ENCODE data around the gene CBLL2.
"Not testable (repeated sequence)": the region's sequence is repeated elsewhere in the genome, so short reads cannot be mapped to it uniquely, and the experiment has no call there.

The CBLL2 gene, protein sequence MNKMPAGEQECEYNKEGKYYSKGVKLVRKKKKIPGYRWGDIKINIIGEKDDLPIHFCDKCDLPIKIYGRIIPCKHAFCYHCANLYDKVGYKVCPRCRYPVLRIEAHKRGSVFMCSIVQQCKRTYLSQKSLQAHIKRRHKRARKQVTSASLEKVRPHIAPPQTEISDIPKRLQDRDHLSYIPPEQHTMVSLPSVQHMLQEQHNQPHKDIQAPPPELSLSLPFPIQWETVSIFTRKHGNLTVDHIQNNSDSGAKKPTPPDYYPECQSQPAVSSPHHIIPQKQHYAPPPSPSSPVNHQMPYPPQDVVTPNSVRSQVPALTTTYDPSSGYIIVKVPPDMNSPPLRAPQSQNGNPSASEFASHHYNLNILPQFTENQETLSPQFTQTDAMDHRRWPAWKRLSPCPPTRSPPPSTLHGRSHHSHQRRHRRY

DNA sequence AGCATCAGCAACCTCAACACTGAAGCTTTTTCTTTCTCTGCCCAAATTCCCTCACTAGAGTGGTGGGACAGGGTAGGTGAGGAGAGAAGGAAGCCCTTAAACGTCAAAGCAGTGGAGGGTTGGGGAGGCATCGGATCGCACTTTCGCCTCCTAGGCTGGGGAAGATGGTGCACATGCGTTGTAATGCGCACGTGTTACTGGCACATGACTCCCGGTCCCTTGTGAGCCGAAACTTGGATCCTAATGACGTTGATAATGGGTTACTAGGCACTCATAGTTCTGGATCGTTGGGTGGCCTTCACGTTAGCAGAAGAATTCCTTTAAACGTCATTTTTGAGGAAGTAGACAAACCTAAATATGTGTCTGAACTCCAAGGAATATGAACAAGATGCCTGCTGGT, at the start of gene CBLL2:
Gene CBLL2 (plus strand): TSS at position 301 of the 400 bp plus-strand sequence. CDS start 79 bp downstream, at position 380.
- Mint-ChIP-seq H3K27me3 (peaks cover 3% of the 10 kb centered on the region), H3K4me1 (ENCODE audit: low read depth) (no peaks in the 10 kb centered on the region), H3K36me3 (ENCODE audit: low read depth) (no peaks in the 10 kb centered on the region), H3K9me3 (no peaks in the 10 kb centered on the region), H3K27ac (no peak within 1 kb of the TSS), H3K4me3 (no peak within 1 kb of the TSS)

DNA sequence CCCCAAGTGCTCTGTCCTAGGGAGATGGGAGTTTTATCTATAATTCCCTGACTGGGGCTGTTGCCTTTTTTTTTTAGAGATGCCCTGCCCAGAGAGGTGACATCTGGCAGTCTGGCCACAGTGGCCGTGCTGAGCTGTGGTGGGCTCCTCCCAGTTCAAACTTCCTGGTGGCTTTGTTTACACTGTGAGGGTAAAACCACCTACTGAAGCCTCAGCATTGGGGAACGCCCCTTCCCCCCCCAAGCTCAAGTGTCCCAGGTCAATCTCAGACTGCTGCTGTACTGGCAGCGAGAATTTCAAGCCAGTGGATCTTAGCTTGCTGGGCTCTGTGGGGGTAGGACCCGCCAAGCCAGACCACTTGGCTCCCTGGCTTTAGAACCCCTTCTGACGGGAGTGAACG, 38.3 kb upstream of the CBLL2 start:
- no peak overlapping the region for H3K27ac Mint-ChIP-seq
- peaks cover 20% of the 10 kb centered on the region for H3K36me3 Mint-ChIP-seq (ENCODE audit: low read depth)
- H3K9me3 Mint-ChIP-seq: no peaks in the 10 kb centered on the region
- no peaks in the 10 kb centered on the region for H3K4me1 Mint-ChIP-seq (ENCODE audit: low read depth)
- no peaks in the 10 kb centered on the region for H3K27me3 Mint-ChIP-seq
- no peak overlapping the region for H3K4me3 Mint-ChIP-seq

DNA sequence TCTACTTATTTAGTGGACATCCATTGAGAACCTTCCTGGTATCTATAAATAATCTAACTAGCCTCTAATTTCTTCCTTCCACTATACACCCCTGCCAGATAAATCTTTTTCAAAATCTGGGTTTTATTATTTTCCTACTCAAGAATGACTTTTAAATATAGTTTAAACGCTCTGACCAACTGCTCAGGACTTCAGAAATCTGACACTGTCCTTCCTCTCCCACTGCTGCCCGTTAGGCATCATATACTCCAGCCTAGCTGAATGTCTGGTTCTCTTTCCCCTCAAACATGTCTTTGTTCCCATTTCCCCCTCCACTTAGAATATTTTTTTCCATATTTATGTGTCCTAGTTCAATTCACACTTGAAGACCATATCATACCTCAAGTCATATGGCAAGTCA, 35.2 kb upstream of the CBLL2 start:
- Mint-ChIP-seq H3K4me3 (no peak overlapping the region), H3K9me3 (no peaks in the 10 kb centered on the region), H3K36me3 (ENCODE audit: low read depth) (peaks cover 23% of the 10 kb centered on the region), H3K27ac (no peak overlapping the region), H3K27me3 (no peaks in the 10 kb centered on the region), H3K4me1 (ENCODE audit: low read depth) (no peaks in the 10 kb centered on the region)

DNA sequence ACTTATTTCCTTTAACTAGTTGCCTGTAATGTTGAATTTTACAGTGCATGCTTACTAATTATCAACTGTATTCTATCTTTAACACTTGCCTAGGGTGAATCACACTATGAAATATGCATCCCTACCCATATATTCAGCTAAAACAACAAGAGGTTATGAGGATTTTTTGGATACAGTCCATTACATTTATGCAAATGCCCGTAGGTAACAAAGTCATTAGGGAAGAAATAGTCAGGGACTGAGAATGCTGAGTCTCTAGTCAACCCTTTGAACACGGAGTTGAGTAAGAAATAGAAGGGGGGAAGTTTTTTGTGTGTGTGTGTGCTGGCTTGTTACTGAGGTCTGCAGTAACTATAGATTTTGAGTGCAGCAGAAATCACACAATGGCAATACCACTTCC, 26.1 kb upstream of the CBLL2 start:
- Mint-ChIP-seq H3K27ac (no peak overlapping the region), H3K27me3 (no peaks in the 10 kb centered on the region), H3K36me3 (ENCODE audit: low read depth) (no peaks in the 10 kb centered on the region), H3K4me3 (no peak overlapping the region), H3K4me1 (ENCODE audit: low read depth) (no peaks in the 10 kb centered on the region), H3K9me3 (no peaks in the 10 kb centered on the region)

DNA sequence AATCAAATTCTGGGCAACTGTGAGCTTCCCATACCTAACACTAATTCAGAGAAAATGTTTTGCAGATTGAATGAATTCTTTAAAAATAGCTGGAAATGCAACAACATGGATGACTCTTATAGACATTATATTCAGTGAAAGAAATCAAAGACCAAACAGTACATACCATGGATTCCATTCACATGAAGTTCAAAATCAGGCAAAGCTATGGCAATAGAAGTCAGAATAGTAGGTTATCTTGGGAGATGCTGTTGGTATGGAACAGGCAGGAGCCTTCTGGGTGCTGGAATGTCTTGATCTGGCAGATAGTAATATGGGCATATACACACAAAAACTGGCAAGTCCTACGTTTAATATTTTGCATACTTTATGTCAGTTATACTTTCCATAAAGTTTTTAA, 25.5 kb upstream of the CBLL2 start:
- H3K36me3 Mint-ChIP-seq (ENCODE audit: low read depth): no peaks in the 10 kb centered on the region
- no peak overlapping the region for H3K4me3 Mint-ChIP-seq
- no peaks in the 10 kb centered on the region for H3K9me3 Mint-ChIP-seq
- H3K27ac Mint-ChIP-seq: no peak overlapping the region
- H3K27me3 Mint-ChIP-seq: no peaks in the 10 kb centered on the region
- H3K4me1 Mint-ChIP-seq (ENCODE audit: low read depth): no peaks in the 10 kb centered on the region

DNA sequence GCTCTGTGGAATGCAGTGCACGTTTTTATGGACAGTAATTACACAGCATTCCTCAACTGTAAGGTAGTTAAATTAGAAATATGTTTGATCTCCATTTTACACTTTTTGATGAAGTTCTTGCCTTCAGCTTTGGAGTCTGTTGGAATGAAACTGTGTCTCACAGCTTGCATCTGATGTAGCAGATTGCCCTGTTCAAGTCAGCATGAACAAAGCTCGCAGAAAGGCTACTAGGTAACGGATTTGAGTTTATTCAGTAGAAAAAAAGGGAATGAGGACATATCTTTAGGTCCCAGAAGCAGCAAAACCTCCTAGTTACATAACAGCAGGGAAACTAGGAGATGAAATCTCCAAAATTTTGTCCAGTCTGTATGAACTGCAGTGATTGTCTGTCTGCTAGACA, 24.3 kb upstream of the CBLL2 start:
- Mint-ChIP-seq H3K27ac (no peak overlapping the region), H3K4me3 (no peak overlapping the region), H3K9me3 (no peaks in the 10 kb centered on the region), H3K4me1 (ENCODE audit: low read depth) (no peaks in the 10 kb centered on the region), H3K36me3 (ENCODE audit: low read depth) (no peaks in the 10 kb centered on the region), H3K27me3 (no peaks in the 10 kb centered on the region)

DNA sequence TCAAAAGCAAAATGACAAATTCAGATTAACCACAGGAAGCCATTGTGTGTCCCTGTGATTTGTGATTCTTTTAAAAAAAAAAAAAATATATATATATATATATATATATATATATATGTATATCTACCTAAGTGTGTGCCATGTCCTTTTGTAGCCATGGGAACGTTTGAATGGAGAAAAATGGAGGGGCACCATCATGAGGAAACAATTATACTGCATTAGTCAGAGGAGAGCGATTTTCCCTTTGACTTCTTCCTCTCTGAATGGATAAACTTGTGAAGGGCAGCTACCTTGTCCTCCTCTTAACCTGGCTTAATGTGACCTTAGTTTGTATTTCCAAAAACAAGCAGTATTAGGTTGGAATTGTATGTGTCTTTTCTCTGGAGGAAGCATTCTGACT, 23.3 kb upstream of the CBLL2 start:
- Mint-ChIP-seq H3K36me3 (ENCODE audit: low read depth) (no peaks in the 10 kb centered on the region), H3K9me3 (no peaks in the 10 kb centered on the region), H3K4me3 (no peak overlapping the region), H3K4me1 (ENCODE audit: low read depth) (no peaks in the 10 kb centered on the region), H3K27me3 (no peaks in the 10 kb centered on the region), H3K27ac (no peak overlapping the region)

DNA sequence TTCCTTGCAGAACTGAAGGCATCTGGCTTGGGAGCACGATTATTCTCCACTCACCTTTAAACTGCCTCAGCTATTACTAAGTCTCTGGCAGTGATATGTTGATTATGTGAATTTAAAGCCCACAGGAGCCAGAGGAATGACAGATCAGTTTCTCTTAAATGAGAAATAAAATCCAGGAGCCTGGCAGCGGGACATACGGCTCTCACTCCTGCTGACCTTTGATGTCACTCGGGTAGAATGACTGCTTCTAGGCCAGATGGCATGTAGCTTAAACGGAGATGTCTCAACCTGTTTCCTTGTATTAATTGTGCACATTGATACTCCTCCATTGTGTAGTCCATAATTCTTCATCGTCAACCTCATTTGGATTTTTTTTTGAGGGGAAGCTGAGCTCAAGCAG, 4.0 kb upstream of the CBLL2 start:
- Mint-ChIP-seq H3K4me1 (ENCODE audit: low read depth) (no peaks in the 10 kb centered on the region), H3K9me3 (no peaks in the 10 kb centered on the region), H3K4me3 (no peak overlapping the region), H3K36me3 (ENCODE audit: low read depth) (no peaks in the 10 kb centered on the region), H3K27me3 (no peaks in the 10 kb centered on the region), H3K27ac (no peak overlapping the region)

DNA sequence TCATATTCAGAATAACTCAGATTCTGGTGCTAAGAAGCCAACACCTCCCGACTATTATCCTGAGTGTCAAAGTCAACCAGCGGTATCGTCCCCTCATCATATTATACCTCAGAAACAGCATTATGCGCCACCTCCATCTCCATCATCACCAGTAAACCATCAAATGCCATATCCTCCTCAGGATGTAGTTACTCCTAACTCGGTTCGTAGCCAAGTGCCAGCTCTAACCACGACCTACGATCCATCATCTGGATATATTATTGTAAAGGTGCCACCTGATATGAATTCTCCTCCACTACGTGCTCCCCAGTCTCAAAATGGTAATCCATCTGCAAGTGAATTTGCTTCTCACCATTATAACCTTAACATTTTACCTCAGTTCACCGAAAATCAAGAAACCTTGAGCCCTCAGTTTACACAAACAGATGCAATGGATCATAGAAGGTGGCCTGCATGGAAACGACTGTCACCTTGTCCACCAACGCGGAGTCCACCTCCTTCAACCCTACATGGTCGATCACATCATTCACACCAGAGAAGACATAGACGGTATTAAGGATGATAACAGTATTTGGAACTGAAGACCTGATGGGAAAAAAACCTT, 1.1 kb downstream of the CBLL2 start:
- H3K4me3 Mint-ChIP-seq: no peak overlapping the region
- H3K27ac Mint-ChIP-seq: no peak overlapping the region
- H3K4me1 Mint-ChIP-seq (ENCODE audit: low read depth): no peaks in the 10 kb centered on the region
- H3K36me3 Mint-ChIP-seq (ENCODE audit: low read depth): no peaks in the 10 kb centered on the region
- peaks cover 3% of the 10 kb centered on the region for H3K27me3 Mint-ChIP-seq
- H3K9me3 Mint-ChIP-seq: no peaks in the 10 kb centered on the region

DNA sequence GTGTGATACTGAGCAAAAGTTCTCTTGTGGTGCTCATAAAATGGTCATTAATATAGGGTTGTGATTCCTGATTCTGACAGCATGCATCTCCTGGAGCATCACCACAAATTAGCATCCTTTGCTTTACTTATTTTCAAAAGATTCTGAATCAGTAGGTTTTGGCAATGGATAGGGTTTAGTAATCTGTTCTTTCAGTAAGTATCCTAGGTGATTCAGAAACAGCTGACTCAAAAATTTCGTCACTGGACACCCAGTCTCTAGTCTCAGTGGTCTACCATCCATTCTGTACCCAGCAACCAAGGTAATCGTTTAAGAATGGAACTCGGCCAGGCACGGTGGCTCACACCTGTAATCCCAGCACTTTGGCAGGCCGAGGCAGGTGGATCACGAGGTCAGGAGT, 4.1 kb downstream of the CBLL2 start:
- H3K4me1 Mint-ChIP-seq (ENCODE audit: low read depth): no peaks in the 10 kb centered on the region
- peaks cover 3% of the 10 kb centered on the region for H3K27me3 Mint-ChIP-seq
- H3K27ac Mint-ChIP-seq: no peak overlapping the region
- no peaks in the 10 kb centered on the region for H3K9me3 Mint-ChIP-seq
- no peak overlapping the region for H3K4me3 Mint-ChIP-seq
- no peaks in the 10 kb centered on the region for H3K36me3 Mint-ChIP-seq (ENCODE audit: low read depth)

DNA sequence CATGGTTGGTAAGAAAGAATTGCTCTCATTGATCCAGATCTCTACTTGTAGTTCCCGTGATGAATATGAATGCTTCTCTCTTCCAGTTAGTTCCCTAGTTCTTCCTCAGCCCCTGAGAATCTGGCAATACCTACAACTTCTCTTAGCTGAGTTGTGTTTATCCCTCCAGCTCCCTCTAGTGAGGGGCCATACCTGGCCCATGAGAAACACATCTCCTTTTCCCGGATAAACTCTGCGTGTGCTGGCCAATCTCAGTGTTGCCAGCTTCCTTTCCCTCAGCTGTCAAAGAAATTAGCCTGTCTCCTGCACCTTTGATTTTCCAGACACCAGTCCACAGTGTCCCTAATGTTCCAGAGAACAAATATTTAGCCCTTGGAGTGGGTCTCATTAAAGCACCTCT, 5.7 kb downstream of the CBLL2 start:
- Mint-ChIP-seq H3K4me1 (ENCODE audit: low read depth) (no peaks in the 10 kb centered on the region), H3K36me3 (ENCODE audit: low read depth) (no peaks in the 10 kb centered on the region), H3K27ac (no peak overlapping the region)

DNA sequence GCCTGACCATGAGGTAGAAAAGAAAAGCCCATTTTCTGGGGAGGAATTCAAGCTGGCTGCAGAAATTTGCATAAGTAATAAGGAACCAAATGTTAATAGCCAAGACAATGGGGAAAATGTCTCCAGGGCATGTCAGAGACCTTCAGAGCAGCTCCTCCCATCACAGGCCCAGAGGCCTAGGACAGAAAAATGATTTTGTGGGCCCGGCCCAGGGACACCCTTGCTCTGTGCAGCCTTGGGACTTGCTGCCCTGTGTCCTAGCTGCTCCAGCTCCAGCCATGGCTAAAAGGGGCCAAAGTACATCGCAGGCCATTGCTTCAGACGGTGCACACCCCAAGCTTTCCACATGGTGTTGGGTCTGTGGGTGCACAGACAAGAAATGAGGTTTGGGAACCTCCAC, 16.5 kb downstream of the CBLL2 start:
- H3K9me3 Mint-ChIP-seq; H3K27me3 Mint-ChIP-seq; H3K27ac Mint-ChIP-seq; H3K36me3 Mint-ChIP-seq (ENCODE audit: low read depth); H3K4me3 Mint-ChIP-seq; H3K4me1 Mint-ChIP-seq (ENCODE audit: low read depth): not testable (repeated sequence)

More for the DNA sequence above, 5.7 kb downstream of the CBLL2 start:
- H3K9me3 Mint-ChIP-seq: no peaks in the 10 kb centered on the region
- peaks cover 3% of the 10 kb centered on the region for H3K27me3 Mint-ChIP-seq
- no peak overlapping the region for H3K4me3 Mint-ChIP-seq

DNA sequence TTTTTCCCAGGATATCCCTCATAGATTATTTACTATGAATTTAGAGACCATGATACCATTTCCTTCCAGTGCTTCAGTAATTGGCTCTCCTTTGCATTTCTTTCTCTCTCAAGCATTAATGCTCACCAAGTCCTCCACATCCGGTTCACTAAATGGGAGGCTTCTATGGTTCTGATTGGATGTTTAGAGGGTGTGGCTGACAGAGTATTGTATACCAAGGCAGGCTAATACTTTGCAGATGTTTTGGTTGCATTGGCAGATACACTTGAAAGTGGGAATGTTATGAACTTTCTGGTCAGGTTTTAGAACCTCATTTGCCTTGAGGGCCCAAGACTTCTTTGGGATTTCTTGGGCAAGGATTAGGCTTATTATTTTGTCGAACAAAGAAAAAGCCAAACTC, 24.2 kb downstream of the CBLL2 start:
- Mint-ChIP-seq H3K9me3 (no peaks in the 10 kb centered on the region), H3K4me3 (no peak overlapping the region), H3K27ac (no peak overlapping the region), H3K27me3 (peaks cover 4% of the 10 kb centered on the region), H3K4me1 (ENCODE audit: low read depth) (no peaks in the 10 kb centered on the region), H3K36me3 (ENCODE audit: low read depth) (no peaks in the 10 kb centered on the region)

DNA sequence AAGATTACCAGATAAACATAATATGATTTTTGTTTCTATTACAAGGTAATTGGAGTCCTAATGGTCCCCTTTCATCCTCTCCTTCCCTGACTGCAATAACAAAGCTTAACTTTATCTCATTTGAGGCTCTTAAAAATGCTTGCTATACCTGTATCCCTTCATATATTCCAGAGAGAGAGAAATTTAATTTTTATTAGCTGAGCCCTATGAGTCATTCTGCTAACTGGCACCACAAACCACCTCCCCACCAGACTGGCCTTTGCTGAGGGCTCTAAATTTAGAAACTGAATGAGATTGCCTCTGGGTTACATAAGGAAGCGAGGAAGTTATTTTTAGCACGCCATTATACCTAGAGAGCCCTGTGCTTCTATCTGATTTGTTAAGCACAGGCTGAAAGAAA, 27.4 kb downstream of the CBLL2 start:
- H3K27me3 Mint-ChIP-seq: peaks cover 4% of the 10 kb centered on the region
- H3K9me3 Mint-ChIP-seq: no peaks in the 10 kb centered on the region
- no peaks in the 10 kb centered on the region for H3K36me3 Mint-ChIP-seq (ENCODE audit: low read depth)
- H3K4me3 Mint-ChIP-seq: no peak overlapping the region
- no peaks in the 10 kb centered on the region for H3K4me1 Mint-ChIP-seq (ENCODE audit: low read depth)
- no peak overlapping the region for H3K27ac Mint-ChIP-seq

DNA sequence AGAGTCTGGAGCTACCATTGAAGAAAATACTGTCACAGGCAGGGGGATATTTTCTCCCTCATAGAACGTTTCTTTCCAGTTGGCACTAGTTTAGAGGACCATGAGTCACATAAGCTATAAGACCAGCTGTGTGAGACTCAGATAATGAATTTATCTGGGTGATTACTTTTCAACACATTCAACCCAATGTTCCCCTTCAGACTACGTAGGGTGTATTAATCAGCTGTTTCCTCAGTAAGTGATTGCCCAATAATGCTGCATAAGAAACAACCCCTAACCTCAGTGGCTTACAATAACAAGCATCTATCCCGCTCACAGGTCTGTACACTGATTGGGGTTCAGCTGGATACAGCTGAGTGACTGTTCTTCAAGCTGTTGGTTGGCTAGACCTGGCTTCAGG, 38.1 kb downstream of the CBLL2 start:
- no peaks in the 10 kb centered on the region for H3K27me3 Mint-ChIP-seq
- no peak overlapping the region for H3K27ac Mint-ChIP-seq
- H3K4me3 Mint-ChIP-seq: no peak overlapping the region
- no peaks in the 10 kb centered on the region for H3K9me3 Mint-ChIP-seq
- H3K4me1 Mint-ChIP-seq (ENCODE audit: low read depth): no peaks in the 10 kb centered on the region
- no peaks in the 10 kb centered on the region for H3K36me3 Mint-ChIP-seq (ENCODE audit: low read depth)

DNA sequence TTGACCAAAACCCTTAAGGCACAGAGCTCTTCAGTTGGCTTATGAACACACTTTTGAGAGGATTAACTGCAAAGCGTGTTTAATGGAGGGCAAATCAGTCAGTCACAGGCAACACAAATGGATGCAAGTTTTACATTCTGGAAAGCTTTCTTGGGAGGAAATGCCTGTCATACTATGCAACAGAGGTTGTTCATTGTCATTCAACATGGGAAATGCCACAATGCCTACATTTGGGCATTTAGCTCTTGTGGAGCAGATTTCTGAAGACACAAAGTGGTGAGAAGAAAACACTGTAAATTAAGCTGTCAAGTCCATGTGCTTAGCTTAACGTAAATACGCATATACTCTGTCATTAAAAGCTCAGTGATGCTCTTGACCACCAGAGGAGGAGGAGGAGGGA, 41.1 kb downstream of the CBLL2 start:
- no peaks in the 10 kb centered on the region for H3K4me1 Mint-ChIP-seq (ENCODE audit: low read depth)
- no peak overlapping the region for H3K4me3 Mint-ChIP-seq
- no peaks in the 10 kb centered on the region for H3K36me3 Mint-ChIP-seq (ENCODE audit: low read depth)
- no peaks in the 10 kb centered on the region for H3K27me3 Mint-ChIP-seq
- H3K27ac Mint-ChIP-seq: no peak overlapping the region
- no peaks in the 10 kb centered on the region for H3K9me3 Mint-ChIP-seq

Measured in stimulated activated naive CD8-positive, alpha-beta T cell treated with anti-CD3 and anti-CD28 coated beads, Interleukin-15, Interleukin-2, amounts not matched to agents 100 ng/mL and 50 ng/mL, for 24 hours (primary cell).